HG03354 (cell line): ENCODE results near the gene SLC25A12.

Experiments used
- ATAC-seq: cut with Tn5 transposase; IDR thresholded peaks from one replicate; pipeline ENCODE4 v1.9.1; 2021; ENCODE audit warnings: mild to moderate bottlenecking; ENCODE audit not compliant: unreplicated experiment, poor library complexity, severe bottlenecking

Gene SLC25A12

DNA sequence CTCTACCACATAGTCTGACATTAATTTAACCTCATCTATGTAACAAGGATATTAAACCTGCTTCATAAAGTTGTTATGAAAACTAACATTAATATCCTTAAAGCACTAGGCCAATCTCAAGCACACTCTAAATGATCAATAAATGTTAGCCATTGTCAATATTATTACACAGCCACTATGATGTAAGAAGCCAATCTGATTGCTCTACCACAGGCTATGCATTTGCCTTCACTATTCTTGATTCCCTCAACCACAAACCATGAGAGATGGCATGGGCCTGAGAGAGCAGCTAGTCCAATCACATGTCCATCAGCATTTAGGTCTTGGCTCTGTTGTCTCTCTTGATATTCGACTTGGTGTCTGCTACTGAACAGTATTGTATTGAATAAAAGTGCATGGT, 4.2 kb downstream of the SLC25A12 start:
- no peak for ATAC-seq

- ATAC-seq = no peak
Observed at GRCh38 chr2:171889333-171889732, 4.7 kb downstream of the SLC25A12 start.

DNA sequence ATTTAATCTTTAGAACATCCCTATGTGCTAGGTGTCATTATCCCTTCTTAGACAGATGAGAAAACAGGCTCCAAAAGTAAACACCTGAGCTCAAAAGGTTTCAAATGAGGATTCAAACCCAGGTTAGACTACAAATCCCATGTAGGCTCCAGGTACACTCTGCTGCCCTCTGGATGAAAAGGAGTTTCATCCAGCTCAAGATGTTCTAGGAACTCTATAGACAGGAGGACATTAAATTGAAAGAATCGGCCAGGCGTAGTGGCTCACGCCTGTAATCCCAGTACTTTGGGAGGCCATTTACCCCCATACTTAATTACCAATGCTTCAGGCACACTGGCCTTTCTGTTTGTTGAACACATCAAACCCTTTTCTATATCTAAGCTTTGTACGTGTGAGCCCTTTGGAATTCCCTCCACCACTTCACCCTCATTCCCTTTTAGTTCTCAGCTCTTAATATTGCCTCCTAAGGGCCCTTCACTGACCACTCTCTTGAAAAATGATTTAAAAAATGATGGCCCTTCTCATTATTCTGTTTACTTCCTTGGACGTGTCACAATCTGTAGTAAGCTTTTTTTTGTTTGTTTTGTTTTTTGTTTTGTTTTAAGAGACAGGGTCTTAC, 10.7 kb downstream of the SLC25A12 start:
- no peak for ATAC-seq

- ATAC-seq = no peak
Observed at GRCh38 chr2:171882089-171882769, 11.8 kb downstream of the SLC25A12 start.

- no peak for ATAC-seq
Observed at GRCh38 chr2:171880774-171881173, 13.3 kb downstream of the SLC25A12 start.

DNA sequence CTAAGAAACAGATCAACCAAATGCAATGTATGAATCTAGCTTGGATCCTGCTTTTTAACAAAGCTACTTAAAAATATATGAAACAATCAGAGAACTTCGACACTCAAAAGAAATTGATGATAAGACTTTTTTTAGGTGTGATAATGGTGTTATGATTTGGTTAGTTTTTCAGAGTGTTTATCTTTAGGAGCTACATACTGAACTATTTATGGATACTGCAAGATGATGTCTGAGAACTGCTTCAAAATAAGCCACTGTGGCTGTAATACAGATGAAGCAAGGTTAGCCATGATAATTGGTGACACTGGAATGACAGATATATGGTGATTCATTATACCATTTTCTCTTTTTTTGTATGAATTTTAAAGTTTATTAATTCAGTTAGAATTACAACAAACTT, 14.2 kb downstream of the SLC25A12 start:
- no peak for ATAC-seq

DNA sequence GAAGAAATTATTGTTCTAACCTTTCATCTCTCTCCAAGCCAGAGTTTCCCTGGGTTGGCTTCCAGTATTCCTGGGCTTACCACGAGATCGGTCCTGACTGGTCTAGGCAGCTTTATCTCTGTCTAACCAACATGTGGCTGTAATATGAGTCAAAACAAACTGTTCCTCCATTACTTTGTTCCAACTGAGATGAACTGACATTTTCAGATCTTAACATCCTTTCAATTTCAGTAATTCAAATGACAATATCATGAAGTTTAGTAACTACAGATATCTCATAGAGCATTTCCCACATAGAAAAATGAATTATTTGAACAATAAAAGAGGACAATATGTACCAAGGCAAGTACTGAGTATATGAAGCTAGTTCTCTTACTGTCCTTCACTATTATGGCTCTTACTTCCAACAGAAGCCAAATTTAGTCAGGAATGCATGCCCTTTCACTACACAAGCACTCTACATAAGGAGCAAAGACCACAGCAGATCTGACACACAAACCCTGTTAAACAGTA, 15.5 kb downstream of the SLC25A12 start:
- ATAC-seq = no peak

- ATAC-seq = no peak
Observed at GRCh38 chr2:171874963-171875362, 19.1 kb downstream of the SLC25A12 start.

GRCh38 chr2:171874517-171874916, 19.5 kb downstream of the SLC25A12 start:
- no peak for ATAC-seq

DNA sequence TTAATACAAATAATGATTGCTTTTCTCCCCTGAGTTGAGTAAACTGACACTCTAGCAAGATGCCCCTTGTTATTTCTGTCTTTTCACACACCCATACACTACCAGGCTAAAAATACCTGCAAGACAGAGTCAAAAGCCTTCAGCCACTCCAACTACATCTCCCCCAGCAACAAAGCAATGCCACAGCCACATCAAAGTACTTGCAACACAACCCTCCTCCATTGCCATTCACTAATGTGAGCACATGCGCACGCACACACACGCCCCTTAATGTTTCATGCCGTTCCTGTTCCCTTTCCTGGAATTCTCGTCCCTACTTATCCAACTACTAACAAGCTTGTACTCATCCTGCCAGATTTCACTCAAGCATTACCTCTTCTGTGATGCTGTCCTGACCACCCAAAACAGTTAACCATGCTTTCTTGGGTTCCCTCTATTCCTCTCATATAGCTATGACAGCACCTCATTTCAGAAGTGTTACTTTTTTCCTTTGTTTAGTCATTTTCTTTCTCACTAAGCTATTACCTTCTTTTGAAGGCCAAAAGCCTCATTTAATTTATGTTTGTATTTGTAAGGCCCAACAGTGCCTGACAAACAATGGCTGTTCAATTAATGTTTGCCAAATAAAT, 29.6 kb downstream of the SLC25A12 start:
- ATAC-seq = no peak

- no peak for ATAC-seq
Observed at GRCh38 chr2:171862501-171862900, 31.5 kb downstream of the SLC25A12 start.

DNA sequence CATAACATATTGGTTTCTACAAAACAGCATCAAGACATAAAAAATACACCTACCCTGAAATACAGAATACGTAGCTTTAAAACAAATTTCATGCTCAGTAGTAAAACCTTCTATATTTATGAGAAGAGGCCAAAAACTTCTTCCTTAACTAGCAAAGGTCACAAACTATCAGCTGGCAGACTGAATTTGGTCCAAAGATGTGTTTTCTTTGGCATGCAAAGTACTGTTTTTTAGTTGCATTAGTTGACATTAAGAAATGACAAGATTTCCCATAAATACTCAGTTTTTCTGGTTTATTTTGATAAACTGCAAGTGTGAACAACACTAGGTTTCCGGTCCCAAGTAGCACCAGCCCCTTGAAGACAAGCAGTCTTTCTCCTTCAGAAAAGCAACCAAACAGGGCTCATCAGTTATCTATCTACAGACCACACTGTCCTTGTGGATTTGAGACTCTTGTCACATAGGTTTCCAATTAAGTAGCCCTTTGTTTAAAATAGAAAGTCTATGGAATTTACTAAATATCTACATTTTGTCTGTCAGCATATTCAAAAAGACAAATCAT, 35.6 kb downstream of the SLC25A12 start:
- no peak for ATAC-seq

- no peak for ATAC-seq
Observed at GRCh38 chr2:171855401-171855800, 38.6 kb downstream of the SLC25A12 start.

DNA sequence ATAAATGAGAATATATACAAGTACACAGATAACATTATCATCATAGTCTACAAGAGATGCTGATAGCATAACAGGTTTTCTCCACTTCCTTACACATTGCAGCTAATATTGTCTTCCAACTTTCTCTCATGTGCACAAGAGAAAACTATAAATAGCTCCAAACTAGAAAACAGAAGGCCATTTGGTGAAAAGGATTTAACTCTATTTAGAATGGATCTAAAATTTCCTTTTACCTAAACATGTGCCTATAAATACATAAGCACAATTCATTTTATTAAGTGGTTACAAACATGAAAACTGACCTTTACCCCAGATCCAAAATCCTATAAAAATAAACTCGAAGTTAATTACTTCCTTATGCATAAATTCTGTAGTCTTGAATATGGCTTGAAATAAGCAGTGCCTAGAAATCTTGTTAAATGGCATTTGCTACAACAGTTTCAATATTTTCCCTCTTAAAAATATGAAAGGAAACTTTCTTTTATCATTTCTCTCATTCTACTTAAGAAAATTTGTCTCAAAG, 41.6 kb downstream of the SLC25A12 start:
- no peak for ATAC-seq

DNA sequence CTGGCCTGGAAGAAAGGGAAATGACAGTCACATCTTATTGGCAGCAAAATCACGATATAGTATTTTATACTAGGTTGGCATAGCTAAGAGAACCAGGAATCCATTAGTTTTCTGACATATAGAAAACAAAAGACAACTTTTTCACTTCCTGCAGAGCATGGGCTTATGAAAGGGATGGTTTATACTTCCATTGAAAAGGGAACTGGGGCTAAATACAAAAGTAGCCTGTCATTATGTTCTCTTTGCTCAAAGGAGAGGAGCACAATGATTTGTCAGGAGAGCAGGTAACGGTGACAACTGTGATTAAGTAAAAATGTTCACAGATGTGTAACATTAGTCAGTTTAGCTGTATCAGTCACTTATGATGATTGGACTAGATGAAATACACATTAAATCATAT, 46.4 kb downstream of the SLC25A12 start:
- ATAC-seq = no peak

- no peak for ATAC-seq
Observed at GRCh38 chr2:171846894-171847293, 47.1 kb downstream of the SLC25A12 start.

GRCh38 chr2:171841996-171842395, 52.0 kb downstream of the SLC25A12 start:
- no peak for ATAC-seq

DNA sequence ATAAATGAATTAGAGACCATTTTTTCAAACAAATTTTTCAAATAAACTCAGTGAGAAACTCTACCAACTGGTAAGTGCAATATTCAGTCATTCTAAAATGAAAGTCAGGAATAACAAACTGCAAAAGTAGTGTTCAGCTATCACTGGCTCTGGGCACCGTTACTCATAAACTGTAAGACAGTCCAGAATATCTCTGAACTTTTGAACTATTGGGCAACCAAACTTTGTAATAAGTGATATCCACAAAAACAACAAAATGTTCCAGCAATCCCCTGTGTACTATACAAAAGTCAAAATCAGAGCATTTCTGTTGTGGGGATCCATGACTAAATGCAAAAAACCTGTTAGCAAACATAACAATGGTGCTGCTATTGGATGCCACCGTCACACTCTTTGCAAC, 56.3 kb downstream of the SLC25A12 start:
- no peak for ATAC-seq

DNA sequence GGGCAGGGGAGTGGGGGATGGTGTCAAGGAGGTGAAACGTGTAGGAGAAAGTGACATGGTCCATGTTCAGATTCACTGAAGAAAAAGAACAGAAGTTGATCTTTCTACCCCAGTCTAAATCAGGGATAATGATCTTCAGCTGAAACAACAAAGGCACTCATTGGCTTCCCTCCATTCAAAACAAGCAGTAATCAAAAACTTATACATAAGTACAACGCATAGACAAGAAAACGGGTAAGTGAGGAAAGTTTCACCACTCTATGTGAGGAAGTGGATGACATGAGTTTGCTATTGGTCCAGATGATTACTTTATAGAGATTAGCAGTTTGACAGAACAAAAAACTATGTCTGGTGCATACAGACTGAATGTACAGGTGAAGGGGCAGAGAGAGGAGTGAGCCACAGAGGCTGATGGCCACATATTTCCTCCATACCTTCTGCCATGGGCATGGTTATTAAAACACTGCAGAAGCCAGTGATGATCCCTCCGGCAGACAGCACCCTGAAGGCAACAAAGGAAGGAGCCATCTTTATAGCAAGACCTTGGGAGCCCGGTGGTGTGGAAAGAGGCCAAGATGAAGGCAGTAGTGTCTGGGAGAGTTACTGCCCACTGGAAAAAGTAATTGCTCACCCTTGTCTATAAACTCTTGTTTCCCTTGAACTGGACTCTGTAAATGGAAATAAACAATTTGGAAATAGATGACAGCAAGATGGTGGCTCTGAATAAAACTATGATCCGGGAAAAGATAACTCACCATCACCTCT, 57.7 kb downstream of the SLC25A12 start:
- no peak for ATAC-seq

DNA sequence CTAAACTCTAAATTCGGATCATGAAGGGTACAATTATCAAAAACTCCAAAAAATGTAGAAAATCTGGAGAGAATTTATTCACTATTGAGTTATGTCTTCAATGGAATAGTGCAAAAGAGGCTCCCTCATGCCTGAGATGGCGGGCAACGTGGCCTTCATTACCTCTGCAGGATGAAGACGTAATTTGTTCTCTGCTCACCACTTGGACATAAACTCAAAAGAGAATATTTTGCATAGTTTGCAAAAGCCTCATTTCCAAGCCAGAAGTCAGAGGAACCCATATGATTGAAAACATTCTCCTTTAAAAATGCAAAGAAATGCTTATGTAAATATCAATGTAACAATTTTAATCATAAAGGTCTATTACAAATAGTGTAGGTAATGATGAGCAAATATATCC, 58.7 kb downstream of the SLC25A12 start:
- ATAC-seq = no peak
